HG03039 (cell line): ENCODE results near the gene SCP2D1.
"Not testable (repeated sequence)": the region's sequence is repeated elsewhere in the genome, so short reads cannot be mapped to it uniquely, and the experiment has no call there.

Source experiments
- ATAC-seq: cut with Tn5 transposase; IDR thresholded peaks from one replicate; pipeline ENCODE4 v1.9.1; 2021; ENCODE audit warnings: mild to moderate bottlenecking, moderate library complexity; ENCODE audit not compliant: unreplicated experiment

The SCP2D1 gene

DNA sequence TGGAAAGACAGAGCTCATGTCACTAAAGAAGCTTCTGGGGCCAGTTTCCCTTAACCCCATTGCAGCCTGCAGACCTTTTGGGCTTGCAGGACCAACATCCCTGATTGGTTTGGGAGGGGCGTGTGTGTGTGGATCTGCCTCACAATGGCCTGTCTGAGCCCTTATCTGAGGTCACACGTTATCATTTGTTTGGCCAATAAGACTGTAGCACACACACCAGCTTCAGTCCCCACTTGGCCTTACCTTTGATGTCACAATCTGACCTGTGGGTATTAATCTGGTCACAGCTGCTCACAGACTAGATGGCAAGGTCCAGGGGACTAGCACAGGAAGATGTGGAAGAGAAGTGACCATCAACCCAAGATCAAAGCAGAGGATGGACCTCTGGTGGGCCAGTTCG, at the start of gene SCP2D1:
SCP2D1 (plus strand) TSS at position 301 of the 400 bp plus-strand sequence; CDS start at position 334, 33 bp downstream.
- ATAC-seq = no peak

DNA sequence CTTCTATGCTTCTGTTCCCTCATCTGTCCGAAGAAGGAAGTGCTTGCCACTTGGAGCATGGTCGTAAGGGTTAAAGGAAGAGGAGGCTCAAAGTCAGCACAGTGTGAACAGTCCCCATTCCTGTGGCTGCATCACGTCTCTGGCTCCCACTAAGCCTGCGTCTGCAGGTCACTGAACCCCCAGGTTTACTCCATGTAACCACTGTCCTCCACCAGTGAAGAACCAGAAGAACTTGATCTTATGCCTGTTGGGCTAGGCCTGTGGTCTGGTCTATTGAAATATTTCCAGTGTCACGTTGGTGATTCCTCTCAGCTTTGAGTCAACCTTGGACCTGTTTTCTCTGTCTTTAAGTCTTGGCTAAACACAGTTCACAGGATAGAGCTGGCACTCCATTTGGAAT, 45.9 kb upstream of the SCP2D1 start:
- no peak for ATAC-seq

DNA sequence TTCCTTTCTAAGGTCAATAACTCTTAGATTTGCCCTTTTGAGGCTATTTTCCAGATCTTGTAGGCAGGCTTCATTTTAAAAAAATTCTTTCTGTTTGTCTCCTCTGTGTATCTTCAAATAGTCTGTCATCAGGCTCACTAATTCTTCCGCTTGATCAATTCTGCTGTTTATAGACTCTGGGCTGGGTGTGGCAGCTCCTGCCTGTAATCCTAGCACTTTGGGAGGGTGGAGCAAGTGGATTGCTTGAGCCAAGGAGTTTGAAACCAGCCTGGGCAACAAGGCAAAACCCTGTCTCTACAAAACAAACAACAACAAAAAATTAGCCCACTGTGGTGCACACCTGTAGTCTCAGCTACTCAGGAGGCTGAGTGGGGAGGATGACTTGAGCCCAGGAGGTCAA, 40.0 kb upstream of the SCP2D1 start:
- no peak for ATAC-seq

DNA sequence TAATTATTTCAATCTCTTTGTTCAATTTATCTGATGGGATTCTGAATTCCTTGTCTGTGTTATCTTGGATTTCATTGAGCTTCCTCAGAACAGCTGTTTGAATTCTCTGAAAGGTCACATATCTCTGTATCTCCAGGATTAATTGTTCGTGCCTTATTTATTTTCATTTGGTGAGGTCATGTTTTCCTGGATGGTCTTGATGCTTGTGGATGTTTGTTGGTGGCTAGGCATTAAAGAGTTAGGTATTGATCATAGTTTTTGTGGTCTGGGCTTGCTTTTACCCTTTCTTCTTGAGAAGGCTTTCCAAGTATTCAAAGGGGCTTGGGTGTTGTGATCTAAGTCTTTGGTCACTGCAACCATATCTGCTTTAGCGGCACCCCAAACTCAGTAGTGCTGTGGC, 39.4 kb upstream of the SCP2D1 start:
- no peak for ATAC-seq

DNA sequence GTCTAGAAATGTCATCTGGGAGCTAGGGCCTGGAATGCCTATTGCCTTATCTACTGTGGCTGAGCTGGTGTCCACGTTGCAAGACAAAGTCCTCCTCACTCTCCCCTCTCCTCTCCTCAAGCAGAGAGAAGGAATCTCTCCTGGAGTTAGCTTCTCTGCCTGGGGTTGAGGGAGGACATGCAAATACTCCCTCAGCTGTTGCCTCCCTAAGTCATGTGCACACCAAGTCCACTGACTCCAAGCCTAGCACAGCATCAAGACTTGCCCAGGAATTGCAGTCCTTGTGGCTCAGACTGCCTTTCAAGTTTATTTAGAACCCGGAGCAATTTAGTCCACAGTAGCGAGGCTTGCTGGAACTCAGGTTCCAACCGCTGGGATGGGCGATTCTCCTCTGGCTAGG, 38.0 kb upstream of the SCP2D1 start:
- ATAC-seq = no peak

DNA sequence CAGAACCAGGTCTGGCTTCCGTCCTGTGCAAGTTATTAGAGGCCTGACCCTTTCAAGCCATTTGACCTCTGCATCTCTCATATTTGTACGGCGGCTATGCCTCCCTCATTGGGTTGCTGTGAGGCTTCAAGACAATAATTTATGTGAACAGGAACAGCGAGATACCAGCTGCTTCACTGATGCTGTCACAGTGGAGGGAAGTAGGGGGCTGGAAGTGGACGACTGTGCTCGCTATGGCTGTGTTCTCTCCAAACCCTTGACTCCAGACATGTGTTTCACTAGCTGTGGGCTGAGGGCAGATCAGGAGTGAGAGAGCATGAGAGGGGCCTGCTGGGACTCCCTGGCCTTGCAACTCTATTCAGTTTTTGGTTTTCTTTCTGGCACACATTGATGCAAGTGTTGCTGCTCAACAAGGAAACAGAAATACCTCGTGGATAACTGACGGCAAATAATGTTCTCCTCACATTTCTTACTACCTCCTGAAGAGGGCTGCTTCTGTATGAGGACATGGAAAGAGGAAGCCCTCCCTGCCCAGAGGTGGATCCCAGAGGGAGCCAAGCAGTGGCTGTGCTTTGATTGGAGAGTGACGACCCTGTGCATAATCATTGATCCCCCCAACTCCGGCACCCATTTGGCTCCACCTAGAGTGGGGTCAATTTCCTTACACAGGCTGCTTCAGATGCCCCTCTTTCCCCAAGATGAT, 34.7 kb upstream of the SCP2D1 start:
- ATAC-seq = no peak

DNA sequence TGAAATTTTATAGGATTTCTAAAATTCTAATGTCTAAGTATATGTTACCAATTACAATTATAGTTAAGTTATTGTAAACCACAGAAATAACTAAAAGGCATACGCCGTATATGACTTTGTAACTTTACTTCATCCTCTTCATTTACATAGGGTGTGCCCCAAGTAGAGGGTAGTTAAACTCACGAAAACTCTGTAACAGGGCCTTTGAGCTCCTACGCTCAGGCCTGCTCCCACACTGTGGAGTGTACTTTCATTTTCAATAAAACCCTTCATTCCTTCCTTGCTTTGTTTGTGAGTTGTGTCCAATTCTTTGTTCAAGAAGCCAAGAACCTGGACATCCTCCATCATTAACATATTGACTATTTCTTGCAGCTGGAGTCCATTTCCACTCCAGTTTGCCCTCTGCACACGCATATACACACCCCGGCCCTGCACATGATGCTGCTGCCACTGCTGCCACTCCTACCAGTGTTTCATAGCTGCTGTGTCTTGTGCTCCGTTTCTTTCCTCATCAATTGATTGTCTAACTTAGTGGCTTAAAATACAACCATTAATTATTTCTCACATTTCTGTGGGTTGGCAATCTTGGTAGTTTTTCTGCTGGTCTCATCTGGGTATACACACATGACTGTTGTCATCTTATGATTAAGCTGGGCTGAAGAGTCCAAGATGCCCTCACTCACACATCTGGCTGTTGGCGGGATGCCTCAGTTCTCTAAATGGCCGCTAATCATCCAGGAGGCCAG, 33.0 kb upstream of the SCP2D1 start:
- ATAC-seq = no peak

DNA sequence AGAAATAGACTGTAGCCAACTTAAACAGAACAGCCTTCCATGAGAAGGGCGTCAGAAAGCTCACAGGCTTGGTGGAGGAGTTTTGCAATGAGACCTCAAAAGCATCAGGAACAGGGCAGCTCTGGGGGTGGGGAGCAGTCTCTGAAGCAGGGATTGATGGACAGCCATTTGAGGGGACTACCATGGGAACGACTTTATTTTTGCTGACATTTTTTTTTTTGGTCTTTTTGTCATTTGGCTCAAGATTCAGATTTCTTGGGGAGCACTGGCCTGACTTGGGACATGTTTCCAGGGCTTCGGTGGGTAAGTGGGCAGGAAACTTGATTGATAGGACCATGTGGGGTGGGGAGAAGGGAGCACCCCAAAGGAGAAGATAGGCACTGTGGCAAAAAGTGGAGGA, 32.1 kb upstream of the SCP2D1 start:
- ATAC-seq = no peak

DNA sequence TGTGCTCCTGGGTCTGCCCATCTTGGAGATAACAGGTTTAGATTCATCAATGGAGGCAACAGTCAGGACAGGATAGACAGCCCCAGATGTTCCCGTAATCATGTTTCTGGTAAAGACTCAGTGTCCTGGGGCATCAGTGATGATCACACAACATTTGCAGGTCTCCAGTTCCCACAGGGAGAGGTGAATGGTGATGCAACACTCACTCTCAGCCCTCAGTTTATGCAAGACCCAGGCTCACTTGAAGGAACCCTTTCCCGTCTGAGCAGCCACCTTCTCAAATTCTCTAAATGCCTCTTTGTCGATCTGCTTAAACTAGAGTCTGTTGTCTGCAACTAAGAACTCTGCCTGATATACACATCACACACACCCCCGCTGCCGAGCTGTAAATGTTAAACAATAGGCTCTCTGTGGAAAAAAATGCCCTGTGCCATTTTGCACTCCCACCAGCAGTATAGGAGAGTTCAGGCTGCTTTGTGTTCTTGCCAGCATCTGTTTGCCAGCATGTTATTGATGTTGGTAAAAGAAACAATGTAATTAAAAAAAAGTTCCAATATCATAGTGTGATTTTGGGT, 30.1 kb upstream of the SCP2D1 start:
- ATAC-seq = no peak

DNA sequence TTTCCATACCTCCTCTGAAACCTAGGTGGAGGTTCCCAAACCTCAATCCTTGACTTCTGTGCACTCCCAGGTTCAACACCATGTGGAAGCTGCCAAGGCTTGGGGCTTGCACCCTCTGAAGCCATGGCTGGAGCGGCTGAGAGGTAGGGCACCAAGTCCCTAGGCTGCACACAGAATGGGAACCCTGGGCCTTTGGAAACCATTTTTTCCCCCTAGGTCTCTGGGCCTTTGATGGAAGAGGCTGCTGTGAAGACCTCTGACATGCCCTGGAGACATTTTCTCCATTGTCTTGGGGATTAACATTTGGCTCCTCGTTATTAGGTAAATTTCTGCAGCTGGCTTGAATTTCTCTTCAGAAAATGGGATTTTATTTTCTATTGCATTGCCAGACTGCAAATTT, 26.5 kb upstream of the SCP2D1 start:
- not testable (repeated sequence) for ATAC-seq

DNA sequence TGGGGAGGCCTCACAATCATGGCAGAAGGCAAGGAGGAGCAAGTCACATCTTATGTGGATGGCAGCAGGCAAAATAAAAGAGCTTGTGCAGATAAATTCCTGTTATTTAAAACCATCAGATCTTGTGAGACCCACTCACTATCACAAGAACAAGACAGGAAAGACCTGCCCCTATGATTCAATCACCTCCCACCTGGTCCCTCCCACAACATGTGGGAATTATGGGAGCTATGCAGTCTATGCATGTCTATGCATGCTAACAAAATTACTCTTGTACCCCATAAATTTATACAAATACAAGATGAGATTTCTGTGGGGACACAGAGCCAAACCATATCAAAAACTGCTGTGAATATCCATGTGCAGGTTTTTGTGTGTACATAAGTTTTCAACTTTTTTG, 25.6 kb upstream of the SCP2D1 start:
- no peak for ATAC-seq

DNA sequence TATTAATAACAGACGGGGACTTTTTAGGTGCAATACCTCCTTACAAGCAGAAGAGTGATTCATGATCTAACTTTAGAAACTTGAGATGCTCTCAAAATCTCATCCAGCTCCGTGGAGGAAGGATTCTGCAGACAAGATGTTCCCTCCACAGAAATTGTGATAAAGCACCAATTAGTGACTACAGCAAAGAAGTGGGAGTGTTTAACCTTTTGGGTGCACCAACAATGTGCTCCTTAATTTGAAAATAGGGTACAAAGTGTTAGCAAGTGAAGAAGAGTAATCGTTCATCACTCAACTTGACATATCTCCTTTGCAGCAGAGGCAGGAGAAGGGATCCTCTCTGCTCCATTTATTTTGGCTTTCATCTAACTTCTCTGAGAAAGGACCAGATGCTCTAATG, 22.8 kb upstream of the SCP2D1 start:
- no peak for ATAC-seq

DNA sequence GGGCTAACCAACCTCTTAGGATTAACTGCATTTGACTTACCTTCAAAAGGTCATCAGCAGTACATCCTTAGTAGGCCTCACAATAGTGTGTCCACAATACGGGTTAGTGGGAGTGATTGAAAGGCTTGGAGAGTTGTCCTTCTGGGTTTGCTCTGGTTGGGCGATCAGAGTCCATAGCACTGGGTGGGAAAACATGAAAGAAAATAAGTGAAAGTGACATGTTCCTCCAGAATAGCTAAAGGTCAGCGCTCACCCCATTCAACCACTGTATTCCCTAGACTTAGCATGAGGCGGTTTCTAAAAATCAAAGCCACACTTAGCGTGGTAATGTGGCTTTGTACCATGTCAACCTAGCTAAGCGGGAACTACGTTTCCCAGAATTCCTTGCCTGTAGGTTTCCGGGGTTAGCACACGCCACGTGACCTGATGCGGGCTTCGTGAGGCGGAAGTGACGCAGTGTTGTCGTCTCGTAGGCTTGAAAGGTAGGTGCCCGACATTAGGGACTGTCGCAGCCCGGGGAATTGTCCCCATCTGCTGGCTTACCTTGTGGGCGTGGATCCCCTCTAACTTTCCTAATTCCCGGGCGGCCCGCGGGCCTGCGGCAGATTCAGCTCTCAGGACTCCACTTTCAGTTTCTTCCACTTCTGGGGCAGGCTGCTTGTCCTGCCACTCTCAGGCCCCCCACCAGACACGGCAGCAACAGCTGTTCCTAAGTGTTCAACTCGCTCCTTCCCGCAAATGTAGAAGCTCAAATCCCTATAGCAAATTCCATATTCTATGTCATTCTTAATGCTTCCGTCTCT, 19.8 kb upstream of the SCP2D1 start:
- ATAC-seq = peak; percentile 93

DNA sequence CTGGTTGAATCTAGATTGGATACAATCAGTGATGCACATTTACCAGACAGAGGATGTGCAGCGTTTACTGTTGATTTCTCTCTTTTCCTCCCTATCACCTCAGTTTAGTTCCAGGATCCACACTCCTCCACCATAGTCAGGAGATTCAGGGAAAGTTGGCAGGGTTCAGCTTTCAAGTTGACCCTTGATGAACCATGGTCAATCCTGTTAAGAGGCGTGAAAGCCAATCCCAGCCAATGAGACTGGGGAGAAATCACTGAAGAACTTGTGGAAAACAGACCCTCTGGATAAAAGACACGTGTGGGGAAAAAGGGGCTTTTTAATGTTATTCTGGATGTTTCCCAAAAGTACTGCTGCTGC, 19.2 kb upstream of the SCP2D1 start:
- no peak for ATAC-seq

DNA sequence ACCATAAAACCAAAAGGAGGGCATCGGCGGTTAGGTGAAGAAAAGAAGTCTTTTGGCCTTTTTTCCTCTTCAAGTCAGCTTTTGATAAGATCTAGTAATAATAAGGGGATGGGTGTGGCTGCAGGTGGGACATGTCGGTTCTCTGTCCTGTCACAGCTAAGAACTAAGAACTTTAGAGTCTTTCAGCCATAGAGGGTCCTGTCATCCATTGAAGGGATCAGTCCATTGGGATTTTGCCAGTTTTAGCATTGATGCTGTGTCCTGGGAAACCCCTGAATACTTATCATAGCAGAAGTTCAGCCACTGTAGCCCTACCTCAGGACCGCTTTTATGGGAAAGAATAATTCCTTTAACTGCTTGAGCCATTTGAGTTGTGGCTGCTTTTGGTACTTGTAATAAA, 18.2 kb upstream of the SCP2D1 start:
- ATAC-seq = no peak

DNA sequence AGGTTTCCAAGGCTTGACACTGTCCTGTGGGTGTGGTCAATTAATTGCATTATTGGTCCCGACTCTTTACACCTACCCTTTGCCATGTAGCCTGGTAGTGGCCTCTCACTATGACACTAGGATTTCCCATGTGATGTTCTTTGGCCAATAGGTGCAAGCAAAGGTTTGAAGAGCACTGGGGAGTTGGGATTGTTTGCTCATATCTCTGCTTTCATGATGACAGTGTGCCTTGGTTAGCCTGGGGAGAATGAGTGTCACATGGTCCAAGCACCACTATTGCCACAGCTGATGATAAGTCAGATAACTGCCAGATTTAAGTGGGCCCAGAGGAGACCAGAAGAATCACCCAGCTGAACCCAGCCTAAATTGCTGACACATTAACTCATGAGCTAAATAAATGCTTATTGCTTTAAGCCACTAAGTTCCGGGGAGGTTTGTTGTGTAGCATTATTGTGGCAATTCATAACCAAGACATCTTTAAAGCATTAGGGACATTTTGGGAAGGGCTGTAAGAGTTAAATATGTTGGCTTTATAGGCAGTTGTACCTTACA, 17.2 kb upstream of the SCP2D1 start:
- ATAC-seq = no peak

DNA sequence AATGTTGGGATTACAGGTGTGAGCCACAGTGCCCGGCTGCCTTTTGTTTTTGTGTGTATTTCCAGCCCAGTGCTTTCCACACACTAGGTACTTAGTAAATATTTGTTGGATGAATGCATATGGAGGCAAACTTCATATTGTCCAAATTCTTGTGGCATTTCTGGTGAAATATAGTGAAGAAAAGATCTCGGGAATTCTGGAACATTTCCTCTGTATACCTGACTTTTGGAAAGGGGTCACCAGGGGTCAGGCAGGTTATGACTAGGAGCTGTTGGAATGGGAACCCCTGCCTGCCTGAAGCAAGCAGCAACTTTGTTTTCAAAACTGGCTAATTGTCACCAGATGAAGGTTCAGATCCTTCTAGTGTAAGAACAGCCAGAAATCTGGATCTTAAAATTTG, 12.1 kb upstream of the SCP2D1 start:
- ATAC-seq = no peak

DNA sequence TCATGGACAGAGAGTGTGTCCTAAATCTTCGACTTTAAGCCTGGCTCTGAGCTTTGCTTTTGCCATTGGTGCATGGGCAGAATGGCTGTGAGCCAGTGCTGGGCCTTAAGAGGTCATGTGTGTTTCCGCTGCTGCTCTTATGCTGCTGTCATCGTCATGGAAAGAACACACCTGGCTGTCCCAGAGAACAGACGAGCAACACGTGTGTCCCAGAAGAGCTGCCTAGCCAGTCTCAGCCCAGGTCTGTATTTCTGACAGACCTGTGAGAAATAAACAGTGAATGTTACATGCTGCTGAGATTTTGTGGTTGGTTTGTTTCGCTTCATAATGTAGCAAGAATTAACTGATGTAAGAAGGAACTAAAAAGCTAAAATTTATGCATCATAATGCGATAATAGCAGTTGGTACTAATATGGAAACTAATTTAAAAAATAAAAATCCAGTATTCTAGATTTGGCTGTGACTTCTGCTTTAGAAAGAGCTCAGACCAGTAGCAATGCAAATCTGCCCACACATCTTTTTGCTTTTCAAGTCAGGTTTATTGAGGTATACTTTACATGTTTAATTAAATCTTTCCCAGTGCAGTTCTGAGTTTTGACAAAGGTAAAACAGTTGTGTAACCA, 11.5 kb upstream of the SCP2D1 start:
- ATAC-seq = no peak

DNA sequence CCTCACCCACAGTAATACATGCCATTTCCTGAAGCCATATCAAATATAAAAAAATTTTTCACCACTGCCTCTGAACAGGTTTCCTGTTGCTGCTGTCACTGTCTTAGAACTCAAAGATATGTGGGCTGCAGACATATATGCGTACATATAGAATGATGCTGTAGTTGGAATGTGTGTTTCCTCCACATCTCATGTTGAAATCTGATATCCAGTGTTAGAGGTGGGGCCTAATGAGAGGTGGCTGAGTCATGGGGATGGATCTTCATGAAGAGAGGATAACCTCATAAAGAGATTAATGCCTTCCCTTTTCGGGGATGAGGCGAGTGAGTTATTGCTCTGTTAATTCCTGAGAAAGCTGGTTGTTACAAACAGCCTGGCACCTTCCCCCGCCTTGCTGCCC, 7.7 kb upstream of the SCP2D1 start:
- no peak for ATAC-seq

DNA sequence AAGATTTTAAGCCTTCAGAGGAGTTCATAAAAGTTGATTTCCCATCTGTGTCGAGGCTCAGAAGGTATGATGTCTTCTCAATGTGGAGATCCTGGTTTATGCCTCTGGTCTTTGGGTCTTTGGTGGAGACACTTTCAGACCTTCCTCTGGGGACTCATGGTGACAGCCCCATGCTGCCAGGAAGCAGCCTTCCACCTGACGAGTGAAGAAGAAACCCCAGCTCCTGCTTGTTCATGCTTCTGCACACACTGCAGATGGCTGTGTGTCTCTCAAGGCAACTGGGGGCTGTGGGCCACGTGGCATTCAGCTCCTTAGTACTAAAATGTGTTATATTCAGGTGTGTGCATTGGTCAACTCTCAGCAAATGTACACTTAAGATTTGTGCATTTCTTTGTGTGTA, 4.9 kb upstream of the SCP2D1 start:
- ATAC-seq = no peak

DNA sequence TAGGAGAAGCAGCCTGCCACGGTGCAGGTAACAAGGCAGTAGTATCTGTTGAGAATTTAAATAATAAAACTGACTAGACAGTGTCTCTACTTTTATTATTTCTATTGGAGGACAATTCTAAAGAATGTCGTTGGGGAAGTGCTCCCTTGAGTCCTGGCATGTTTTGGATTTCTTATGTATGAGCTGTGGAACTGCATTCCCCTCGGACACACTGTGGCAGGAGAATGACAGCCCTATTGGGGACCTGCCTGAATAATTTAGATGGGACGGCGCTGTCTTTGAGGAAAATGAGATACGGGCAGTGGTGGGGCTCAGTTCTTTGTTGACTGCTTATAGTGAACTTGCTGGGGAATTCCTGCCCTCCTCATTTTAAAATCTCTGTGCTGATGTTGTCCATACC, 2.4 kb upstream of the SCP2D1 start:
- no peak for ATAC-seq
